K562 (cell line): ENCODE results near the gene PSMC2. TPM values are rescaled to one million over a fixed set of nuclear protein-coding genes. Genes with fewer than 3 reads are reported as not detected.
A peak's percentile ranks its signal among the peaks of the same experiment; 100 is the strongest.

Experiments
- BACH1 ChIP-seq: fragments of 200-800 bp; sonication (Bioruptor generic); IDR thresholded peaks from 2 replicates; pipeline ENCODE4 v1.6.1; 2016; ENCODE audit warnings: missing genetic modification characterization, missing compliant biosample characterization
- CCAR2 ChIP-seq: fragments of 200-400 bp; formaldehyde crosslinking; IDR thresholded peaks from 2 replicates; pipeline ENCODE4 v1.6.1; 2017; ENCODE audit warnings: mild to moderate bottlenecking, low read depth, low read length
- LARP7 ChIP-seq: fragments of 450-650 bp; IDR thresholded peaks from 2 replicates; pipeline ENCODE4 v1.6.1; 2016
- NFE2L1 ChIP-seq: fragments of 450-650 bp; IDR thresholded peaks from 2 replicates; pipeline ENCODE4 v1.6.1; 2016; ENCODE audit warnings: missing genetic modification characterization, low read depth, mild to moderate bottlenecking, missing compliant biosample characterization, moderate library complexity, borderline replicate concordance
- PHTF2 ChIP-seq: fragments of 250-450 bp; sonication (Bioruptor Pico); IDR thresholded peaks from 2 replicates; pipeline ENCODE4 v1.5.0; 2021; ENCODE audit warnings: mild to moderate bottlenecking
- SIN3A ChIP-seq, 2 experiments: fragments of 150-350 bp in 1 of 2; IDR thresholded peaks; 2 replicates each; pipeline ENCODE4 v1.6.1; 2011 to 2016; ENCODE audit warnings: borderline replicate concordance in 2 of 2, low read depth in 2 of 2, low read length in 2 of 2, mild to moderate bottlenecking in 2 of 2, moderate library complexity in 2 of 2; ENCODE audit not compliant: control insufficient read depth in 1 of 2
- polyA plus RNA-seq, 8 experiments: library from polyadenylated mRNA; depleted of rRNA in 4 of 8; stranded (reverse) in 5 of 8; unstranded in 3 of 8; fragments of >200 nt; fragmentation: Nextera tagmentation in 2 of 8; fragmentation: Illumina TruSeq in 1 of 8; extraction: Ambion mirVana in 2 of 8; extraction: Trizol in 1 of 8; gene quantifications; 2 replicates each; pipeline versions ENCODE4 v1.2.1 to v1.2.3, GENCODE V29; 2011 to 2014; ENCODE audit warnings: inconsistent platforms in 1 of 8, missing spikeins in 1 of 8
- total RNA-seq, 7 experiments: library from RNA; depleted of rRNA in 6 of 7; stranded (reverse); fragments of >200 nt in 6 of 7; fragmentation: Illumina TruSeq in 2 of 7; extraction: Trizol in 2 of 7; gene quantifications; 2 replicates each; pipeline versions ENCODE4 v1.2.1 to v1.2.3, GENCODE V29; 2011 to 2021; ENCODE audit warnings: low replicate concordance in 1 of 7
- TF ChIP-seq, protein P1 (sequence below), 2 experiments: fragments of 200-800 bp in 1 of 2; sonication (Bioruptor generic) in 1 of 2; sonication (generic) in 1 of 2; formaldehyde crosslinking in 1 of 2; IDR thresholded peaks in 1 of 2; conservative IDR thresholded peaks in 1 of 2; 2 replicates each; pipeline versions ENCODE4 v1.5.0 to v1.6.1; 2016 to 2020; ENCODE audit warnings: missing compliant biosample characterization in 1 of 2, missing genetic modification characterization in 1 of 2, missing genetic modification reagents in 1 of 2
- TF ChIP-seq, protein P2 (sequence below): sonication (generic); formaldehyde crosslinking; IDR thresholded peaks from 2 replicates; pipeline ENCODE4 v1.8.0; 2022; ENCODE audit warnings: missing genetic modification reagents, mild to moderate bottlenecking, borderline replicate concordance

Gene PSMC2
- total and polyA plus RNA-seq, 9 of the 15 experiments (the other 6 are each of a cell fraction or from before 2014, with no cell fraction given) = 316 to 1,105 (median 511) TPM

DNA sequence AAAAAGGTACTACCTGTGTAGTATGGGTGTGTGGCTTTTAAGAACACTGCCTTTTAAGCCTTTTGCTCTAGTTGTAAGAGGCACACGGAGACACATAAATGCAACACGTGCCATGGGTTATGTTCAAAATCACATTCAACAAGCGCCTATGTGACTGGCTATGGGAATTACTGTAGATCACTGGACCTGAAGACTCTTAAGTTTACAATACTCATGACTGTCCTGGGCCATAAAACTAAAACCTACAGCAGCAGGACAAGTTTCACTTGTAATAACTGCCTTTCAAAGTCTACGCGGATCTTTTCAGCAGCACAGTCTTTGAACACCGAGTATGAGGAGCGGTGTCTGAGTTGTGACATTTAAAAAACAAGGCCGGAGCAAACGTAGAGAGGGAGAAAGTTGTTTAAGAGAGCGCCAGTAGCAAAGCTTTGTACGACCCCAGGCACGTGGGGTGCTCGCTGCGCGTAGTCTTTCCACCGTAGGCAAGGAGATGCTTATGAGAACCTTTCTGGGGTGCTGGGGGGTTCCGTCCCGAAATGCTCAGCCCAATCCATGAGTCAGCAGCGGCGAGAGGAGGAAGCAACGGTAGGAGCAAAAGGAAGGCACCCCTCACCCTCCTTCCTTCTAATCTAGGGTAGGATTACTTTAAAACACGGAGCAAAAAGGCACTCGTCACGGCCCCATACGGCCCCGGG lies 3.5 kb upstream of the PSMC2 start (continued):
- TF ChIP-seq, protein P1, sequence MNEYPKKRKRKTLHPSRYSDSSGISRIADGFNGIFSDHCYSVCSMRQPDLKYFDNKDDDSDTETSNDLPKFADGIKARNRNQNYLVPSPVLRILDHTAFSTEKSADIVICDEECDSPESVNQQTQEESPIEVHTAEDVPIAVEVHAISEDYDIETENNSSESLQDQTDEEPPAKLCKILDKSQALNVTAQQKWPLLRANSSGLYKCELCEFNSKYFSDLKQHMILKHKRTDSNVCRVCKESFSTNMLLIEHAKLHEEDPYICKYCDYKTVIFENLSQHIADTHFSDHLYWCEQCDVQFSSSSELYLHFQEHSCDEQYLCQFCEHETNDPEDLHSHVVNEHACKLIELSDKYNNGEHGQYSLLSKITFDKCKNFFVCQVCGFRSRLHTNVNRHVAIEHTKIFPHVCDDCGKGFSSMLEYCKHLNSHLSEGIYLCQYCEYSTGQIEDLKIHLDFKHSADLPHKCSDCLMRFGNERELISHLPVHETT (CRISPR knock-in tag; conservative IDR thresholded peaks at IDR 0.05 in 1 of 2, IDR thresholded peaks at IDR 0.05 in 1 of 2) = 0 out of 4 replicates have a peak, but pooled peaks of 1 of the 2 experiments have one; percentile 4
- TF ChIP-seq, protein P2, sequence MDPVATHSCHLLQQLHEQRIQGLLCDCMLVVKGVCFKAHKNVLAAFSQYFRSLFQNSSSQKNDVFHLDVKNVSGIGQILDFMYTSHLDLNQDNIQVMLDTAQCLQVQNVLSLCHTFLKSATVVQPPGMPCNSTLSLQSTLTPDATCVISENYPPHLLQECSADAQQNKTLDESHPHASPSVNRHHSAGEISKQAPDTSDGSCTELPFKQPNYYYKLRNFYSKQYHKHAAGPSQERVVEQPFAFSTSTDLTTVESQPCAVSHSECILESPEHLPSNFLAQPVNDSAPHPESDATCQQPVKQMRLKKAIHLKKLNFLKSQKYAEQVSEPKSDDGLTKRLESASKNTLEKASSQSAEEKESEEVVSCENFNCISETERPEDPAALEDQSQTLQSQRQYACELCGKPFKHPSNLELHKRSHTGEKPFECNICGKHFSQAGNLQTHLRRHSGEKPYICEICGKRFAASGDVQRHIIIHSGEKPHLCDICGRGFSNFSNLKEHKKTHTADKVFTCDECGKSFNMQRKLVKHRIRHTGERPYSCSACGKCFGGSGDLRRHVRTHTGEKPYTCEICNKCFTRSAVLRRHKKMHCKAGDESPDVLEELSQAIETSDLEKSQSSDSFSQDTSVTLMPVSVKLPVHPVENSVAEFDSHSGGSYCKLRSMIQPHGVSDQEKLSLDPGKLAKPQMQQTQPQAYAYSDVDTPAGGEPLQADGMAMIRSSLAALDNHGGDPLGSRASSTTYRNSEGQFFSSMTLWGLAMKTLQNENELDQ (CRISPR knock-in tag) = 0 out of 2 replicates have a peak, but pooled peaks have one; percentile 22
- TF ChIP-seq PHTF2 (CRISPR knock-in tag) (no peak), SIN3A (IDR thresholded peaks at IDR 0.05; ENCODE audit: borderline replicate concordance in 2 of 2, control insufficient read depth in 1 of 2, low read depth in 2 of 2, low read length in 2 of 2) (peak in 1 of 2 experiments; percentile 46; a peak in 1 of 4 replicates), LARP7 (no peak; the same call in 1 of the 2 replicates), CCAR2 (no peak), BACH1 (tag) (peak; percentile 67; the same call in 1 of the 2 replicates), NFE2L1 (tag) (no peak)
